OCI-LY3 (cell line): ENCODE results near the gene IPO5.

Experiments
- H2AFZ ChIP-seq: fragments of 200-600, 300-600 bp; shearing (Covaris generic); 2 replicates; pipeline ENCODE4 v1.6.0; 2014; ENCODE audit warnings: antibody characterized with exemption, low read depth, low read length
- H3K27ac ChIP-seq: fragments of 200-600, 300-600 bp; sonication (generic); 2 replicates; pipeline ENCODE4 v1.5.1; 2014; ENCODE audit warnings: mild to moderate bottlenecking, low read length, moderate library complexity, mixed read lengths
- H3K27me3 ChIP-seq: fragments of 200-600, 300-600 bp; sonication (generic); 2 replicates; pipeline ENCODE4 v1.6.1; 2014; ENCODE audit warnings: low read depth, low read length, mixed read lengths
- H3K36me3 ChIP-seq: fragments of 200-600, 300-600 bp; sonication (generic); replicated peaks from 2 replicates; pipeline ENCODE3; 2014; ENCODE audit warnings: low read depth, low read length, mixed read lengths
- H3K4me1 ChIP-seq: fragments of 300-600, 200-600 bp; sonication (generic); 2 replicates; pipeline ENCODE4 v1.6.1; 2014; ENCODE audit warnings: low read length, mixed read lengths
- H3K4me2 ChIP-seq: fragments of 200-600, 300-600 bp; sonication (generic); 2 replicates; pipeline ENCODE4 v1.6.1; 2014; ENCODE audit warnings: low read length, mixed read lengths
- H3K4me3 ChIP-seq: fragments of 300-600, 200-600 bp; sonication (generic); 2 replicates; pipeline ENCODE4 v1.5.1; 2014; ENCODE audit warnings: antibody characterized with exemption, mild to moderate bottlenecking, low read length, moderate library complexity
- H3K79me2 ChIP-seq: fragments of 300-600, 200-600 bp; shearing (Covaris generic); 2 replicates; pipeline ENCODE4 v1.6.1; 2014; ENCODE audit warnings: mild to moderate bottlenecking, low read length, mixed read lengths
- H3K9ac ChIP-seq: fragments of 300-600, 200-600 bp; shearing (Covaris generic); 2 replicates; pipeline ENCODE4 v1.6.0; 2014; ENCODE audit warnings: mild to moderate bottlenecking, low read length, moderate library complexity
- H3K9me3 ChIP-seq: fragments of 200-600, 300-600 bp; shearing (Covaris generic); 2 replicates; pipeline ENCODE4 v1.6.1; 2014; ENCODE audit warnings: low read length, mixed read lengths; ENCODE audit not compliant: insufficient read depth
- H4K20me1 ChIP-seq: fragments of 200-600, 300-600 bp; sonication (generic); 2 replicates; pipeline ENCODE4 v1.6.1; 2016; ENCODE audit warnings: low read length, mixed read lengths; ENCODE audit not compliant: insufficient read depth
- CTCF ChIP-seq: fragments of 200-600, 300-600 bp; sonication (generic); IDR thresholded peaks from 2 replicates; pipeline ENCODE4 v1.5.1; 2014; ENCODE audit warnings: antibody characterized with exemption, low read length, low read depth
- EZH2phosphoT487 ChIP-seq: fragments of 200-600 bp; shearing (Covaris generic); IDR thresholded peaks from 2 replicates; pipeline ENCODE4 v1.6.1; 2018; ENCODE audit warnings: antibody characterized with exemption, mixed run types, low read depth

The IPO5 gene

GRCh38 chr13:97974773-97975172 lies 21.3 kb downstream of the IPO5 start:
- no peak for TF ChIP-seq EZH2phosphoT487
- TF ChIP-seq CTCF: no peak
- Histone ChIP-seq H3K4me1 (peaks cover 15% of the 10 kb centered on the region), H3K36me3 (peaks cover 2% of the 10 kb centered on the region), H3K9ac (no peak overlapping the region), H3K4me2 (0 out of 2 replicates have a peak overlapping the region, but pooled peaks have one; percentile 13), H3K9me3 (no peaks in the 10 kb centered on the region), H4K20me1 (peaks cover 18% of the 10 kb centered on the region), H3K79me2 (peaks cover 33% of the 10 kb centered on the region), H3K27ac (no peak overlapping the region), H3K4me3 (no peak overlapping the region), H3K27me3 (no peaks in the 10 kb centered on the region), H2AFZ (no peak overlapping the region)

- peak overlapping the region; percentile 90 for H3K4me3 ChIP-seq
Measured at GRCh38 chr13:97975280-97975847, 21.9 kb downstream of the IPO5 start.

GRCh38 chr13:97975848-97976609 lies 22.6 kb downstream of the IPO5 start:
- Histone ChIP-seq H3K27me3 (no peaks in the 10 kb centered on the region), H4K20me1 (peaks cover 28% of the 10 kb centered on the region), H3K9ac (peak overlapping the region; percentile 92), H3K36me3 (peaks cover 2% of the 10 kb centered on the region), H3K79me2 (peaks cover 46% of the 10 kb centered on the region), H3K9me3 (no peaks in the 10 kb centered on the region), H3K4me3 (peak overlapping the region; percentile 90), H3K4me2 (peak overlapping the region; percentile 92), H2AFZ (peak overlapping the region; percentile 77), H3K27ac (peak overlapping the region; percentile 74), H3K4me1 (peaks cover 26% of the 10 kb centered on the region)
- TF ChIP-seq EZH2phosphoT487 (no peak), CTCF (no peak)

More at GRCh38 chr13:97975280-97975847, 21.9 kb downstream of the IPO5 start:
- H2AFZ ChIP-seq: peak overlapping the region; percentile 77
- peaks cover 24% of the 10 kb centered on the region for H4K20me1 ChIP-seq
- H3K27ac ChIP-seq: peak overlapping the region; percentile 74
- peak overlapping the region; percentile 92 for H3K9ac ChIP-seq
- H3K4me2 ChIP-seq: peak overlapping the region; percentile 92
- H3K9me3 ChIP-seq: no peaks in the 10 kb centered on the region
- H3K79me2 ChIP-seq: peaks cover 39% of the 10 kb centered on the region
- TF ChIP-seq EZH2phosphoT487 (no peak), CTCF (no peak)
- no peaks in the 10 kb centered on the region for H3K27me3 ChIP-seq
- H3K36me3 ChIP-seq: peaks cover 2% of the 10 kb centered on the region
- H3K4me1 ChIP-seq: peaks cover 21% of the 10 kb centered on the region

GRCh38 chr13:97976610-97977521 lies 23.4 kb downstream of the IPO5 start:
- H3K27ac ChIP-seq: peak overlapping the region; percentile 54

More at GRCh38 chr13:97976610-97977521, 23.4 kb downstream of the IPO5 start:
- TF ChIP-seq EZH2phosphoT487 (no peak), CTCF (no peak)
- peak overlapping the region; percentile 88 for H3K4me2 ChIP-seq
- H4K20me1 ChIP-seq: peaks cover 36% of the 10 kb centered on the region
- no peak overlapping the region for H2AFZ ChIP-seq
- H3K9ac ChIP-seq: peak overlapping the region; percentile 85
- H3K9me3 ChIP-seq: no peaks in the 10 kb centered on the region
- peaks cover 8% of the 10 kb centered on the region for H3K36me3 ChIP-seq
- H3K79me2 ChIP-seq: peaks cover 54% of the 10 kb centered on the region
- peaks cover 32% of the 10 kb centered on the region for H3K4me1 ChIP-seq
- peak overlapping the region; percentile 90 for H3K4me3 ChIP-seq
- no peaks in the 10 kb centered on the region for H3K27me3 ChIP-seq
